Gastroesophageal sphincter (tissue), 3 donors: ENCODE data around the gene GNB2.

Experiments
- POLR2AphosphoS5 ChIP-seq: sonication (generic); formaldehyde crosslinking; IDR thresholded peaks from one replicate; pipeline ENCODE4 v1.6.1; 2017; ENCODE audit warnings: antibody characterized with exemption
- TF ChIP-seq, protein P1 (sequence below), 4 experiments: fragments of 200-600 bp in 2 of 4; fragments of 450-650 bp in 2 of 4; sonication (generic) in 1 of 4; IDR thresholded peaks; one replicate each; pipeline ENCODE4 v1.5.1; 2017 to 2019; ENCODE audit warnings: antibody characterized with exemption in 4 of 4, mild to moderate bottlenecking in 2 of 4, moderate library complexity in 2 of 4

DNA sequence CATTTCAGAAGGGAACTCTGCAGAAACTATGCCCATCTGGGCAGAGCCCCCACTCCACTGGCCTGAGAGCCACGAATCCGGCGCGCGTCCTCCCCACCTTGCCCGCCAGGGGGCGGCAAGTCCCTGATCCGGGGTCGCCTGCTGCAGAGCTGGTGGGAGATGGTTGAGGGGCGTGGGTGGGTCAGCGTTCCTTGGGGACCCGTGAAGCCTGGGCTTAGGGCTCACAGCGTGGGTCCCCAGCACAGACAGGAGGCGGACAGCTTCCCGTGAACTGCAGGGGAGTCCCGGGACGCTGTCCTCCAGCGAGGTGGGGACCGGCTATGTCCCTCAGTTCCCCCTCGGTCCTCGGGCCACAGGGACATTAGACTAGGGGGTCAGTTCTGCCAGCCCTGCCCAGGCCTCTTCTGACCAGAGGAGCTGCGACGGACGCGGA lies 31.8 kb downstream of the GNB2 start:
- no peak for TF ChIP-seq POLR2AphosphoS5
- TF ChIP-seq, protein P1, sequence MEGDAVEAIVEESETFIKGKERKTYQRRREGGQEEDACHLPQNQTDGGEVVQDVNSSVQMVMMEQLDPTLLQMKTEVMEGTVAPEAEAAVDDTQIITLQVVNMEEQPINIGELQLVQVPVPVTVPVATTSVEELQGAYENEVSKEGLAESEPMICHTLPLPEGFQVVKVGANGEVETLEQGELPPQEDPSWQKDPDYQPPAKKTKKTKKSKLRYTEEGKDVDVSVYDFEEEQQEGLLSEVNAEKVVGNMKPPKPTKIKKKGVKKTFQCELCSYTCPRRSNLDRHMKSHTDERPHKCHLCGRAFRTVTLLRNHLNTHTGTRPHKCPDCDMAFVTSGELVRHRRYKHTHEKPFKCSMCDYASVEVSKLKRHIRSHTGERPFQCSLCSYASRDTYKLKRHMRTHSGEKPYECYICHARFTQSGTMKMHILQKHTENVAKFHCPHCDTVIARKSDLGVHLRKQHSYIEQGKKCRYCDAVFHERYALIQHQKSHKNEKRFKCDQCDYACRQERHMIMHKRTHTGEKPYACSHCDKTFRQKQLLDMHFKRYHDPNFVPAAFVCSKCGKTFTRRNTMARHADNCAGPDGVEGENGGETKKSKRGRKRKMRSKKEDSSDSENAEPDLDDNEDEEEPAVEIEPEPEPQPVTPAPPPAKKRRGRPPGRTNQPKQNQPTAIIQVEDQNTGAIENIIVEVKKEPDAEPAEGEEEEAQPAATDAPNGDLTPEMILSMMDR (IDR thresholded peaks at IDR 0.05): peak in 3 of 4 experiments; percentile 81 to 93 (median 86)
